Measurements from ENCODE around the gene RHBDL1. TPM values are rescaled to one million over a fixed set of nuclear protein-coding genes. Genes with fewer than 3 reads are reported as not detected.

RHBDL1 gene
- total RNA-seq, 1 donor from 2014 or later: 0.88 TPM

DNA sequence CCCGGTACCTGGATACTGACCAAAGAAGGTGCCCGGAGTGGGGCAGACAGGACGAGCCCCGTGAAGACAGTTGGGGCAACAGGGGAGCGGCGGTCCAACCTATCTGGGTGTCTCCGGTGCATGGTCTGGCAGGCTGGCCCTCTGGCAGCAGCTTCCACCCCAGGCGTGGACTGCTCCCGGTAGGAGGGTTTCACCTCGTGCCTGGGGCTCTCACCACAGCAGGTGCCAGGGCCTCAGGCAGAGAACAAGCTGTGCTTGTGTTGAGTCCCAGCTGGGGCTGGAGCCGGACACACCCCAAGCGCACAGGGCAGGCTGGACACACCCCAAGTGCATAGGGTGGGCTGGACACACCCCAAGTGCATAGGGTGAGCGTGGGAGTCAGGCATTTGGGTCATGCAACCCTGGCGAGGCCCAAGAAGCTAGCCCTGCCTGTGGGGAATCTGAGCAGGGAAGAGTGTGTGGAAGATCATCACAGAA lies 31.6 kb downstream of the RHBDL1 start:
- no peak overlapping the region for H3K4me3 ChIP-seq (ENCODE audit: low read depth, low read length)
- DNase-seq (ENCODE audit: low read depth): no peak
- TF ChIP-seq, protein P1, sequence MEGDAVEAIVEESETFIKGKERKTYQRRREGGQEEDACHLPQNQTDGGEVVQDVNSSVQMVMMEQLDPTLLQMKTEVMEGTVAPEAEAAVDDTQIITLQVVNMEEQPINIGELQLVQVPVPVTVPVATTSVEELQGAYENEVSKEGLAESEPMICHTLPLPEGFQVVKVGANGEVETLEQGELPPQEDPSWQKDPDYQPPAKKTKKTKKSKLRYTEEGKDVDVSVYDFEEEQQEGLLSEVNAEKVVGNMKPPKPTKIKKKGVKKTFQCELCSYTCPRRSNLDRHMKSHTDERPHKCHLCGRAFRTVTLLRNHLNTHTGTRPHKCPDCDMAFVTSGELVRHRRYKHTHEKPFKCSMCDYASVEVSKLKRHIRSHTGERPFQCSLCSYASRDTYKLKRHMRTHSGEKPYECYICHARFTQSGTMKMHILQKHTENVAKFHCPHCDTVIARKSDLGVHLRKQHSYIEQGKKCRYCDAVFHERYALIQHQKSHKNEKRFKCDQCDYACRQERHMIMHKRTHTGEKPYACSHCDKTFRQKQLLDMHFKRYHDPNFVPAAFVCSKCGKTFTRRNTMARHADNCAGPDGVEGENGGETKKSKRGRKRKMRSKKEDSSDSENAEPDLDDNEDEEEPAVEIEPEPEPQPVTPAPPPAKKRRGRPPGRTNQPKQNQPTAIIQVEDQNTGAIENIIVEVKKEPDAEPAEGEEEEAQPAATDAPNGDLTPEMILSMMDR (IDR thresholded peaks at IDR 0.05; ENCODE audit: insufficient read depth, low read length, poor library complexity, severe bottlenecking): no peak
- no peaks in the 10 kb centered on the region for H3K36me3 ChIP-seq (ENCODE audit: control insufficient read depth, insufficient read depth, low read length)
- H3K27me3 ChIP-seq (ENCODE audit: control insufficient read depth, insufficient read depth, low read length): peaks cover 88% of the 10 kb centered on the region

DNA sequence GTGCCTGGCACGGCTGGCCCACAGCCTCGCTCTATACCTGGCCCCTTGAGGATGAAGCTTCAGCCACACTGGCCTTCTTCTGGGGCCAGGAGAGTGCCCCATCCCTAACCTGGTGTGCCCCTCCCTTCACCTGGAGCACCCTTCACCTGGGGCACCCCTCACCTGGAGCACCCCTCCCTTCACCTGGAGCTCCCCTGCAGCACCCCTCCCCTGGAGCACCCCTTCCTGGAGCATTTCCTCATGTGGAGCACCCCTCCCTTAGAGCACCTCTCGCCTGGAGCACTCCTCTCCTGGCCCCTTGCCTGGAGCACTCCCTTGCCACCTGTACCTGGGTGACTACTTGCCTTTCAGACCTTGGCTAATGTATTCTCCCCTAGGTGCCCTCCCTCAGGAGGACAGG lies 32.5 kb downstream of the RHBDL1 start:
- TF ChIP-seq, protein P1 (IDR thresholded peaks at IDR 0.05; ENCODE audit: insufficient read depth, low read length, poor library complexity, severe bottlenecking): no peak
- H3K36me3 ChIP-seq (ENCODE audit: control insufficient read depth, insufficient read depth, low read length): no peaks in the 10 kb centered on the region
- no peak for DNase-seq (ENCODE audit: low read depth)
- H3K4me3 ChIP-seq (ENCODE audit: low read depth, low read length): no peak overlapping the region
- peaks cover 79% of the 10 kb centered on the region for H3K27me3 ChIP-seq (ENCODE audit: control insufficient read depth, insufficient read depth, low read length)

DNA sequence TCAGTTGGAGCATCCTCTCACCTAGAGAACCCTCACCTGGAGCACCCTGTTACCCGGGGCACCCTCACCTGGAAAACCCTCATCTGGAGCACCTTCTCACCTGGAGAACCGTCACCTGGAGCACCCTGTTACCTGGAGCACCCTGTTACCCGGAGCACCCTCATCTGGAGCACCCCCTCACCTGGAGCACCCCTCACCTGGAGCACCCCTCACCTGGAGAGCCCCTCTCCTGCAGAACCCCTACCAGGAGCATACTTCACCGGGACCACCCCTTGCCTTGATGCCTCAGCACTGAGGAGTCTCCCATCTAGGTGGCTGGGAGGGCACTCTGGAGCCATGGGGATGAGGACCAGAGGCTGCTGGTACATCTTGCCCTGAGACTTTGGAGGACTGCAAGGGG lies 33.5 kb downstream of the RHBDL1 start:
- TF ChIP-seq, protein P1 (IDR thresholded peaks at IDR 0.05; ENCODE audit: insufficient read depth, low read length, poor library complexity, severe bottlenecking): no peak
- DNase-seq (ENCODE audit: low read depth): no peak
- no peak overlapping the region for H3K4me3 ChIP-seq (ENCODE audit: low read depth, low read length)
- peaks cover 70% of the 10 kb centered on the region for H3K27me3 ChIP-seq (ENCODE audit: control insufficient read depth, insufficient read depth, low read length)
- H3K36me3 ChIP-seq (ENCODE audit: control insufficient read depth, insufficient read depth, low read length): no peaks in the 10 kb centered on the region

DNA sequence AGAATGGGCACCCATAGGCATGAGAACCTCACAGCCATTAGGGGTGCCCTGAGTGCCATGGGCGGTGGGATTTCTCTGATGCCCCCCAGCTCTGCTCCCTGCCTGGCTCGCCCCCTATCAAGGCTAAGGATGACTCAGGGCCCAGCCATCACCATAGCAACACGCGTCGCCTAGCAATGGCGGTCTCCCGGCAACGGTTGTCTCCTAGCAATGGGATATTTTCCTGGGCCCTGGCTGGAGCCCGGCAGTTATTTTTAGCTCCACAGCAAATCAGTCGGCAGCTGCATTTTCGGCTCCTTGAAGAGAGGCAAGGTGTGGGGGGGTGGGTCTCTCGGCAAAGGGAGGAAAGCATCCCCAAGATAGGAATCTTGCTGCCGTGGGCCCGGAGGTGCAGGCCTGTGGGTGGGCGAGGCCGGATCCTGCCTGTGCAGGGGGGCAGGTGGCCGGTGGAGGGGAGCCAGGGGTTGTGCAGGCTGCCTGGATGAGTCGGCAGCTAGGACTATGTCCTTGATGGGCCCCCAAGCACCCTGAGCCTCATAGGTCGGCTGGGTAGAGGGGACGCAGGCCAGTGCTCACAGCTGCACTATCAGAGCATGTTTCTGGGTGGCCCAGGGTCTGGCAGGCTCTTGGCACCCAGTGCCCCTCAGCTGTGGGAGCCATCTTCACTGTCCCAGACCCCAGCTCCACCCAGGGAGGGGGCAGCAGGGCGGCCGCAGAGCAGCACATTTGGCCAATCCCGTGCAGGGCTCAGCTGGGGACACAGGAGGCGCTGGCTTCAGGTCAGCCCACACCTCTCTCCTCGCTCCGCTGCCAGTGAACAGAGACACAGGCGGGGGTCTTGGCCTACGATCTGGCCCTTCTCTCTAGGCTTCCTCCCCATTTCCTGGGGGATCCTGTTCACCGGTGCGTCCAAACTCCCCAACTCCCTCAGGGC lies 34.4 kb downstream of the RHBDL1 start:
- Histone ChIP-seq H3K27me3 (ENCODE audit: control insufficient read depth, insufficient read depth, low read length) (peaks cover 61% of the 10 kb centered on the region), H3K4me3 (ENCODE audit: low read depth, low read length) (no peak overlapping the region), H3K36me3 (ENCODE audit: control insufficient read depth, insufficient read depth, low read length) (no peaks in the 10 kb centered on the region)
- DNase-seq (ENCODE audit: low read depth): no peak
- TF ChIP-seq, protein P1 (IDR thresholded peaks at IDR 0.05; ENCODE audit: insufficient read depth, low read length, poor library complexity, severe bottlenecking): peak; percentile 11

DNA sequence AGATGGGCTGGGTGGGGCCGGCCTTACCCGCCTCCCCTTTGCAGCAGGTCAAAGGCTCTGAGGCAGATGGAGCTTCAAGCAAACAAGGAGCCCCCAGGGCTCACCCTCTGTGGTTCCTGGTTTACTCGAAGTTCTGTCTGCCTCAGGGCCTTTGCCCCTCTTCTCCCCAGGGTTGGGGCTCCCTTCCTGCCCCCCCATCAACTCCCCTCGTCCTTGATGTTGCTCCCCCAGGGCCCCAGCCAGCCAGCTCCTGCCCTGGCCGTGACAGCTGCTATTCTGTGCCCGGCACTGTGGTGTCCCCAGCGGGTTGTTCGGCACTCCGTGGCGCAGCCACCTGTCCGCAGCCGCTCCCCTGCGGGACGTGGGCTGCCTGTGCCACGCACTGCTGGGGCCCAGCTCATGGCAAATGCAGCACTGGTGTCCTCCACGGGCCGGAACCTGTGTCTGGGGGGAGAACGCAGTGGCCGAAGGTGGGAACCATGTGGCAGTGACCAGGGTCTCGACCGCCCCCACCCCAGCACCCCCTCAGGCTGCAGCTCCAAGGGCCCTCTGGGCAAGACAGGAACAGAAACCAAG lies 35.1 kb downstream of the RHBDL1 start:
- H3K36me3 ChIP-seq (ENCODE audit: control insufficient read depth, insufficient read depth, low read length): no peaks in the 10 kb centered on the region
- peaks cover 56% of the 10 kb centered on the region for H3K27me3 ChIP-seq (ENCODE audit: control insufficient read depth, insufficient read depth, low read length)
- DNase-seq (ENCODE audit: low read depth): no peak
- TF ChIP-seq, protein P1 (IDR thresholded peaks at IDR 0.05; ENCODE audit: insufficient read depth, low read length, poor library complexity, severe bottlenecking): no peak
- H3K4me3 ChIP-seq (ENCODE audit: low read depth, low read length): no peak overlapping the region

All from kidney epithelial cell (primary cell).